Amniotic epithelial cell (primary cell): ENCODE results near the gene PTH2.
A peak's percentile ranks its signal among the peaks of the same experiment; 100 is the strongest.

Source experiments
- DNase-seq: peaks from one replicate; pipeline ENCODE4 v3.0.0-alpha.2; 2010; ENCODE audit warnings: low read depth

Gene PTH2

DNA sequence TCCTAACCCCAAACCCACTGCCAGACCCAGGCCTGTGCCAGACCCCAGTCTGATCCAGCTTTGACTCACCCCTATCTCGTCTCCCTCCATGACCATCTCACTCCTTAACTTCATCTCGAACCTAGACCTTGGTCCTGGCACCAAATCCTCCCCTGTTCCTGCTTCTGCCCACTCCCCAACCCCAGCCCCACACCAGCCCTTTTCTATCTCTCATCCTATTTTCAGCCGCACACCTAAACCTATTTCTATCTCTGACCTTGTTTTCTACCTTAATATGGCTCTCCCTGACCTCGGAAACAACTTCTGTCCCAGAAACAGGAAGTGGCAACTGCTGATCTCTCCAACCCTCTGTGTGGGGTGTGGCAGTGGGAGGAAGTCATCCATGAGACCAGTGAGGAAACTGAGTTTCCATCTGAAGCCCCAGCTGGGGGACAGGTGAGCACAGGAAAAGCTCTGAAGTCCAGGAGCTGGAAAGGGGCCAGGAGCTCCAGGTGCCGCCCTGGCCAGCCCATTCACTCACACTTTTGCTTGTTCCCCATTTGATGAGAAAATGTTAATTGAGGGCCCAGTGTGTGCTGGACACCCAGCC, 13.7 kb downstream of the PTH2 start:
- no peak for DNase-seq

DNA sequence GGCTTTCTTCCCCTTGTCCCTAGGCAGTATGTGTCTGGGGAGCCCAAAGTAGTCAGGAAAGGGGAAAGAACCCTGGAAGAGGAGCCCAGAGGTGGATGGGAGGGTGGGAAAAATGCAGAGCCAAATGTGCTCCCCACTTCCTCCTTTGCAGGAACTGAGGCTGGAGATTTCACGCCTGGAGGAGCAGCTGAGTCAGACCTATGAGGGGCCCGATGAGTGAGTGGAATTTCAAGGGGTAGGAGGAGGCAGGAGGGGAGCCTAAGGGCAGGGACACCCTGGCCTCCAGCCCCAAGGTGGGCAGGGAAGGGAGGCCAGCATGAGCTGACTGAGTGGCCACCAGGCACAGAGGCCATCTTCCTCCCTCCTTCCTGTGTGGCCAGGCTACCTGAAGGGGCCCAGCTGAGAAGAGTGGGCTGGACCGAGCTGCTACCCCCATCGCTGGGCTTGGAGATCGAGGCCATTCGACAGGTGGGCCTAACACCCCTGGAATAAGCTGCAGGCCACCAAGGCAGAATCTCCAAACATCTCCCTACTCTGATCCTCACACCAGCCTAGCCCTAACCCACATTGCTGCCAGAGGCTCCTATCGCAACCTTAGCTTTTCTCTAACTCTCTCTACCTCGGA, 14.3 kb downstream of the PTH2 start:
- DNase-seq, result no peak

DNA sequence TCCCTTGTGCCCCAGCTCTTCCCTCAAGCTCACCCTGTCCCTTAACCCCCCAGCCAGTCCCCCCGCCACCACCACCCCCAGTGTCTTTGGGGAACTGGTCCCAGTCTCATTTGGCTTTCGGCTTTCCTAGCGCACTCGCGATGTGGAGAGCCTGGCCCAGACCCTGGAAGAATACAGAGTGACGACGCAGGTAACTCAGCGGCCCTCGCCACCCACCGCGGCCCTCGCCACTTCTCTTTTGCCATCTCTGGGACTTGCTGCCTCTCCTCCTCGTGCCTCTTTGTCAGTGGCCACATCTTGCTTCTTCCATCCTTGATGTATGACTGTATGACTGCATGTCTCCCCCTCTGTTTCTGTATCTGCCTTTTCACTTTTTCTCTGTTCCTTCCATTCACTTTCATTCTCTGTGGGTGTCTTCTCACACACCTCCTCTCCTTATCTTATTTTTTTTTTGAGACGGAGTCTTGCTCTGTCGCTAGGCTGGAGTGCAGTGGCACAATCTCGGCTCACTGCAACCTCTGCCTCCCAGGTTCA, 15.7 kb downstream of the PTH2 start:
- no peak for DNase-seq

GRCh38 chr19:49407079-49407478, 16.2 kb downstream of the PTH2 start:
- no peak for DNase-seq

- no peak for DNase-seq
Measured at GRCh38 chr19:49403404-49404187, 19.6 kb downstream of the PTH2 start.

DNA sequence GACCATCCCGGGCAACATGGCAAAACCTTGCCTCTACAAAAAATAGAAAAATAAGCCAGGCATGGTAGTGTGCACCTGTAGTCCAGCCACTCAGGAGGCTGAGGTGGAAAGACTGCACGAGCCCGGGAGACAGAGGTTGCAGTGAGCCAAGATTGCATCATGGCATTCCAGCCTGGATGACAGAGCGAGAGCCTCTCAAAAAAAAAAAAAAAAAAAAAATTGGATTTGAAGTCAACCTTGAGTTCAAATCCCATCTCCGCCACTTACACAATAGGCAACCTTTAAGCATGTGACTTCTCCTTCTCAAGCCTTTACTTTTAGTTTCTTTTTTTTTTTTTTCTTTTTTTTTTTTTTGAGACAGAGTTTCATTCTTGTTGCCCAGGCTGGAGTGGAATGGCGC, 23.2 kb downstream of the PTH2 start:
- DNase-seq, result peak; percentile 52

- DNase-seq, result no peak
Measured at GRCh38 chr19:49398931-49399330, 24.3 kb downstream of the PTH2 start.

DNA sequence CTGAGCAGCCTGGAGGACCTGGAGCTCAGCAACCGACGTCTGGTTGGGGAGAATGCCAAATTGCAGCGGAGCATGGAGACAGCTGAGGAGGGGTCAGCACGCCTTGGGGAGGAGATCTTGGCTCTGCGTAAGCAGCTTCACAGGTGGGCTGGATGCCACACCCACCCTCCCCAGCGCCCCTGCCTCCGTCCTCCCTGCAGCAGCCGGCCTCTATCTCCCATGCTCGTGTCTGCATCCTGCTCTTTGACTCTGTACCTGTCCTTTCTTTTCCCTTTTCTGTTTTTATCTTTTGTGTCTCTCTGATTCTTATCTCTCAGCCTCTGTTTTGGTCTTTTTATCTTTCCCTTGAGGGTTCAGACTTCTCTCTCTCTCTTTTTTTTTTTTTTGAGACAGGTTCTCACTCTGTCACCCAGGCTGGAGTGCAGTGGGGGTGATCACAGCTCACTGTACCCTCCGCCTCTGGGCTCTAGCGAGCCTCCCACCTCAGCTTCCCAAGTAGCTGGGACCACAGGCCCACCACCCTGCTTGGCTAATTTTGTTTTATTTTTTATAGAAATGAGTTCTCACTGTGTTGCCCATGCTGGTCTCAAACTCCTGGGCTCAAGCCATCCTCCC, 25.1 kb downstream of the PTH2 start:
- DNase-seq, result no peak

DNA sequence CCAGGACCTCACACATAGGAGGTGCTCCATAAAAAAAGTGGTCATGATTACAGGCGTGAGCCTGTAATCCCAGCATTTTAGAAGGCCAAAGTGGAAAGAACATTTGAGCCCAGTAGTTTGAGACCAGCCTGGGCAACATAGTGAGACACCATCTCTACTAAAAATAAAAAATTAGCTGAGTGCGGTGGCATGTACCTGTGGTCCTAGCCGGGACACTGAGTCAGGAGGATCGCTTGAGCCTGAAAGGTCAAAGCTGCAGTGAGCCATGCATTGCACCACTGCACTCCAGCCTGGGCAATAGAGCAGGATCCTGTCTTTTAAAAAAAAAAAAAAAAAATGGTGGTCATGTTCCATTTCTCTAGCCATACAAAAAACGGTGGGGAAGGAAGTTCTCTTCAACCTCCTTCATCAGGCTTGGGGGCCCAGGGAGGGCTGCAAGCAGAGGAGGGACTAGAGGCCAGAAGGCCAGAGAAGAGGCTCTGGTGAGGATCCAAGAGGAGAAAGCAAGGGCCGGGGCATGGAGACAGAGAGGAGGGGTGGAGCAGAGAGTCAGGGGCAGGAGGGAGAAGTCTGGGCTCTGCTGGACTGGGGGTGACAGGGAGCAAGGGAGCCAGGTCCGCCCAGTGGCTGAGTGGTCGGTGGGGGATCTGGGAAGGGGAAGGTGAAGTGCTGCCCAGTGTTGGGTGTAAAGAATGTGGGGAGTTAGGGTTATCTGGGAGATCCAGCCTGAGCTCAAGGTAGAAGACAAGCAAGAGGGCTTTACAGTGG, 26.3 kb downstream of the PTH2 start:
- no peak for DNase-seq

- DNase-seq, result peak; percentile 52
Measured at GRCh38 chr19:49395581-49396407, 27.4 kb downstream of the PTH2 start.

DNA sequence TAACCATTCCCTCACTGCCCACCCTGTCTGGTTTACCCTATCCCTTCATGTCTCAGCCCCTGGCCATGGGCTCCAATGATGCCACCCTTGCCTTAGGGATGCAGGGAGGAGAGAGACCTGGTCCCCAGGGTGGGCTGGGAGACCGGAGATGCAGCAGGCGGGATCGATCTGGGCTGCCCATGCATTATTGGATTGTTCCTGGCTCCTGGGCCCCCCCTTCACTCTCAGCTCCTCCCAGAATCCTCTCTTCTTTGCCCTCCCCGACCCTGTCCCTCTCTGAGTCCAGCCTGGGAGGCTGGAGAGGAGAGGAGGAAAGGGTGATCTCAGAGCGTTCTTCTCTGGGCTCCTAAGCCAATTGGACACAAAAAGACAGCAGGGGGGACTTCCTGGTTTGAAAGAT, 29.4 kb downstream of the PTH2 start:
- DNase-seq, result no peak

DNA sequence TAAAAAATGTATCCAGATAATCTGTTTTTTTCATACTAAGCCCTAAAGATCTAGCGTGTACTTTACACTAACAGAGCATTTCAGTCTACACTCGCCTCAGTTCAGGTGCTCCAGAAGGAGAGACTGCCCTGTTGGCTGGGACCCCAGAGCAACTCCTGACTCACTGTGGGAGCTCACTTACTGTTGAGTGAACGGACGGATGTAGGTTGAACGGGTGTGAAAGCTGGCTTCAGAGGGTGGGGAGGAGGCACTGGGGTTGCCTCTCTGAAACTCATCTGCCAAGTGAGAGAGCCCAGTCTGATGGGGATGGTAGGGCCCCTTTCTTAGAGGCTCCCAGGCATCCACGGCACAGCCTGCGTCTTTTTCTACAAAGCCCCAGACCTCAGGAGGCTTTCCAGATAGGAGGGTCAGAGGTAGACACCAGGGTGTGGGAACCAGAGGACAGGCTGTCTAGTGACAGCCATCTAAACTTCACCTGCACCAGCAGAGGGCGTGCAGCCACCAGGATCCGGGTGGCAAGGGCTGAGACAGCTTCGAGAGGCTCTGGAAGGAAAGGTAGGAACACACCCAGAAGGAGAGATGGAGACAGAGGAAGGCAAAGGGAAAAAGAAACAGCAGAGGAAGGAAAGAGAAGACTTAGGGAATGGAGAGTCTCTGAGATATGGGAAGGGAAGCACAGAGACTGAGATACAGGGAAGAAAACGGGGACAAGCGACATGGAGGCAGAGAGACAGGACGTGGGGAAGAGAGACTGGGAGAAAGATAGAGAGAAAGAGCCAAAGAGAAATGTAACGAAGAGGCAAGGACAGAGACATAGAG, 31.5 kb downstream of the PTH2 start:
- peak; percentile 56 for DNase-seq

DNA sequence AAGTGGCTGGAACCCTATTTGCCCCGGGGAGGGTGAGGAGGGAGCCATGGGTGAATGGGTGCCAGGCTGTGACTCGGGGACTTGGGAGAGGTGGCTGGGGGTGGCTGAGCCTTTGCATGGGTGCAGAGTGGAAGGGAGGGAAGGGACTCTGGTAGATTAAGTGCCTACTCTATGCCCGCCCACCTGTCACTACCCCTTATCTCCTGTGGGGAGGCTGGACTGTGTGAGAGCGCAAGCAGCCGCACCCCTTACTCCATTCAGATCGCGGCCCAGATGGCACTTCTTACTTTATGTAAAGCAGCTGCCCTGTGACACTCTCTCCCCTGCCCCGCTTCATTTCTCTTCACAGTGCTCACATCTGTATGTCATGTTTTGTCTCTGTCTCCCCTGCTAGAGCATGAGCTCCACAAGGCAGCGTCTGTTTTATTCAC, 32.3 kb downstream of the PTH2 start:
- no peak for DNase-seq

DNA sequence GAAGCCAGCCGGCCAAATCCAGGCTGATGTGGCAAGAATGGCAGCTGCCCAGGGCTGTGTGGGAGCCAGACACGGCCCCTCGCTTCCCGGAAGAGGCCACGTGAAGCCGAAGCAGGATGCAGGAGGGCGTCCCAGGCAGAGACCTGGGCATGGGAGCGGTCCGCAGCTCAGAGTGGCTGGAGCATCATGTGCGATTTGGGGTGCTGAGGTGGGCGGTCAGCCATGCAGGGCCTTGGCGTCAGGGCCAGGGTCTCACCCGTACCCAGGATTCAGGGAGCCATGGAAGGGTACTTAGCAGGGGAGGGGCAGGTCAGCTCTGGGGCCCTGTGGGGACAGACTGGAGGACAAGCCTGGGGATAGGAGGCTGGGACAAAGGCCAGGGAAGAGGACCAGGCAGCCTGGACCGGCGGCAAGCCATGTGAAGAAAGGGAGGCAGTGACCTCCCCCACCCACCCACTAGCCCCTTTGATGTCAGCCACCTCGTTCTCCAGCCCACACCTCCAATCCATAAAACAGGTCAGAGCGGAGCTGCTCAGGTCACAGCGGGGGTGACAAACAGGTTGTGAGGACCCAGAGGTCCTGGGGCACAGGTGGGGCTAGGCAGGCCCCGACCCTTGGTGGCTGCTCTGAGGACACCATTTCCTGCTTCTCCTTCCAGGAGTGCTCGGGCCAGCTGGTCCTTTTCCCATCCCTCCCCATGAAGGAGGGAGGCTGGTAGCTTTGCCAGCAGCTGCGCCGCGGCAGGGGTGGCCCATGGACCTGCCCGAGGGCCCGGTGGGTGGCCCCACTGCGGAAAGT, 32.9 kb downstream of the PTH2 start:
- no peak for DNase-seq

- no peak for DNase-seq
Measured at GRCh38 chr19:49389406-49389805, 33.8 kb downstream of the PTH2 start.

DNA sequence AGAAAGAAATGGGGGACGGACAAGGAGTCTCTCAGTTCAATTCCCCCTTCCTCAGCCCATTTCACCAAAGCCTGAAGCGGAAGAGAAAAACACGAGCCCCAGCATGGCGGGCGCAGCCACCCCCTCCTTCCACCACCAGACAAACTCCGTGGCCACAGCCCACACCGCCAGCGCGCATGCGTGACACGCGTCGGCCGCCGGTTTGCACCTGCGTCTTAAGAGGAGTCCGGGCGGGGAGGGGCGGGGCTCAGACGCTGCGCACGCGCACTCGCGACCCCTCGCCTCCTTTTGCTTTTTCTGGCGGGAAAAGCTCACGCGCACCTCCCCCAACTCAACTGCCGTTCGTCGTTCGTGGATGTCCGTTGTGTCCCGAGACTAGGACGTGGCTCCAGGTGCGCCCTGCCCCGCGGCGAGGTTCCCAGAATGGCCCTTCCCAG, 35.3 kb downstream of the PTH2 start, which contains the start of gene KASH5:
KASH5 (plus strand) TSS at position 314 of the 437 bp plus-strand sequence. CDS start 2,635 bp downstream, outside the sequence.
- DNase-seq, result peak; percentile 52

- no peak for DNase-seq
Measured at GRCh38 chr19:49383599-49383998, 39.6 kb downstream of the PTH2 start.

- DNase-seq, result no peak
Measured at GRCh38 chr19:49382639-49383038, 40.6 kb downstream of the PTH2 start.

GRCh38 chr19:49380391-49380790, 42.9 kb downstream of the PTH2 start:
- DNase-seq, result no peak
